NB4 (cell line): ENCODE measurements around the gene VMAC.

ENCODE experiments used
- DNase-seq: peaks from one replicate; pipeline ENCODE4 v3.0.0; 2010; ENCODE audit warnings: low read depth
- H3K4me3 ChIP-seq: one replicate; pipeline ENCODE4 v1.5.1; 2011; ENCODE audit warnings: mild to moderate bottlenecking, low read depth, low read length, moderate library complexity
- MYC ChIP-seq: IDR thresholded peaks from 2 replicates; pipeline ENCODE4 v1.6.1; 2011; ENCODE audit warnings: low read depth, low read length
- POLR2A ChIP-seq: IDR thresholded peaks from 2 replicates; pipeline ENCODE4 v1.6.1; 2011; ENCODE audit warnings: mild to moderate bottlenecking; ENCODE audit not compliant: insufficient read length; ENCODE audit errors: extremely low read depth
- TF ChIP-seq, protein P1 (sequence below): IDR thresholded peaks from 2 replicates; pipeline ENCODE4 v1.6.1; 2011; ENCODE audit warnings: low read depth, low read length
- TF ChIP-seq, protein P2 (sequence below): IDR thresholded peaks from one replicate; pipeline ENCODE4 v1.5.1; 2012; ENCODE audit warnings: low read depth, low read length

Gene VMAC

GRCh38 chr19:5934069-5934401 lies 29.4 kb downstream of the VMAC start:
- H3K4me3 ChIP-seq: no peak overlapping the region
- TF ChIP-seq, protein P1, sequence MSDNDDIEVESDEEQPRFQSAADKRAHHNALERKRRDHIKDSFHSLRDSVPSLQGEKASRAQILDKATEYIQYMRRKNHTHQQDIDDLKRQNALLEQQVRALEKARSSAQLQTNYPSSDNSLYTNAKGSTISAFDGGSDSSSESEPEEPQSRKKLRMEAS: no peak
- TF ChIP-seq, protein P2, sequence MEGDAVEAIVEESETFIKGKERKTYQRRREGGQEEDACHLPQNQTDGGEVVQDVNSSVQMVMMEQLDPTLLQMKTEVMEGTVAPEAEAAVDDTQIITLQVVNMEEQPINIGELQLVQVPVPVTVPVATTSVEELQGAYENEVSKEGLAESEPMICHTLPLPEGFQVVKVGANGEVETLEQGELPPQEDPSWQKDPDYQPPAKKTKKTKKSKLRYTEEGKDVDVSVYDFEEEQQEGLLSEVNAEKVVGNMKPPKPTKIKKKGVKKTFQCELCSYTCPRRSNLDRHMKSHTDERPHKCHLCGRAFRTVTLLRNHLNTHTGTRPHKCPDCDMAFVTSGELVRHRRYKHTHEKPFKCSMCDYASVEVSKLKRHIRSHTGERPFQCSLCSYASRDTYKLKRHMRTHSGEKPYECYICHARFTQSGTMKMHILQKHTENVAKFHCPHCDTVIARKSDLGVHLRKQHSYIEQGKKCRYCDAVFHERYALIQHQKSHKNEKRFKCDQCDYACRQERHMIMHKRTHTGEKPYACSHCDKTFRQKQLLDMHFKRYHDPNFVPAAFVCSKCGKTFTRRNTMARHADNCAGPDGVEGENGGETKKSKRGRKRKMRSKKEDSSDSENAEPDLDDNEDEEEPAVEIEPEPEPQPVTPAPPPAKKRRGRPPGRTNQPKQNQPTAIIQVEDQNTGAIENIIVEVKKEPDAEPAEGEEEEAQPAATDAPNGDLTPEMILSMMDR: no peak
- TF ChIP-seq MYC: no peak
- no peak for DNase-seq

DNA sequence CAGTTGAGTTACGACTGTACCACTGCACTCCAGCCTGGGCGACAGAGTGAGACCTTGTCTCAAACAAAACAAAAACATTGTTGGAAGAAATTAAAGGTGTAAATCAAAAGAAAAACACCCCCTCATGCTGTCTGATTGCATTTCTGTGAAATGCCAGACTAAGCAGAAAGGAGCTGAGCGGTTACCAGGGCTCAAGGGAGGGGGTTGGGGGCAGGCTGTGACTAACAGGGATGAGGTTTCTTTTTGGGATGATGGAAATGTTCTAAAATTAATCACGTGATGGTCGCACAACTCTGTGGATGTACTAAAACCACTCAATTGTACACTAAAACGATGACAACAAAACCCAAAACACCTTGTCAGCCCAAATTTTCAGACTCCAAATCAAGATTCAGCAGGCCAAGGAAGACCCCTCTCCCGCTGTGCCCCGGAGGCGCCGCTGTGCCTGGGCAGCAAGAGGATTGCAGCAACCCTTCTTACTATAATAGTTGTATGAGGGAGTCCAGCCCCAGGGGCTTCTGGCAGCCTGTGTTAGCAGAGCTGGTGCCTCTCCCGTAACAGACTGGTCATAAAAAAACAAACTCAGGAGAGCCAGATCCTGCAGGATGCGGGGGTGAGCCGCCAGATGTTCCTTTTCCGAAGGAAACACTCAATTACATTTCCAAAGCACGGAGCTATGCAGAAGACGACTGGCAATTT lies 30.3 kb downstream of the VMAC start:
- no peak for DNase-seq
- no peak overlapping the region for H3K4me3 ChIP-seq
- no peak for TF ChIP-seq POLR2A
- no peak for TF ChIP-seq MYC
- TF ChIP-seq, protein P1: no peak
- TF ChIP-seq, protein P2: no peak

DNA sequence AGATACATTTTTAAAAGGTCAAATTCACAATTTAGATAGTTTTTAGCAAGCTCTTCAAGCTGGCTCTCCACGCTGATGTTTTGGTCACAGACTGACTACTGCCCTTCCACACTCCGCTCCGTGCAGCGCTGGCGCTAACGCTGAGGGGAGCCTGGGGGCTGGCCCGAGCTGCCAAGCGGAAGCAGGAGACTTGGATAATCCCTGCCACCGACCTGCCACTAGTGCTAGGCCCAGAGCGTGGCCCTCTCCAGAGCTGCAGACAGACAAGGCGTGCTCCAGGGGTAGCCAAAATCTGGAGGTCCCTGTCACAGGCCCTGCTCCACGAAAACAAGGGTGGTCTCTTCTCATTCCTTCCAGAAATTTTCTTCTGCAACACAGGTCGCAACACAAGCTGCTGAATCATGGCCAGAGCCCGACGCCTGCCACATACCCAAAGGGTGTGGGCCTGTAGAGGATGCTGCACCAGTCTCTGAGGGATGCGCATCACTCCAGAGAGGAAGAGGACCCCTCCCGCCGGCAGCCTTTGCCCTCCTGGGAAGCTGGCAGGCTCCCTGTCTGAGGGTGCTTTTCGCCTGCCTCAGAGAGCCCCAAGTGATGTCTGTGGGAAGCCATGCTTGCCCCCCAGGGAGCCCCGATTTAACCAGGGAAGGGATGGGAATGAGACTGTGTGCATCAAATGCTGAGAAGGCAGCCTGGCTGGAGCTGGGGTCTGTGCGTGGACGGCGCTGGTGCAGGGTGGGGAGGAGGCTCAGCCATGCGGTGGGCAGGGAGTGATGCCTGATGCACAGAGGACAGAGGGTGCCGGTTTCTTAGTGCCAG lies 31.0 kb downstream of the VMAC start:
- DNase-seq: no peak
- no peak overlapping the region for H3K4me3 ChIP-seq
- TF ChIP-seq, protein P1: no peak
- no peak for TF ChIP-seq POLR2A
- TF ChIP-seq MYC: no peak
- TF ChIP-seq, protein P2: no peak

GRCh38 chr19:5936292-5936592 lies 31.6 kb downstream of the VMAC start:
- H3K4me3 ChIP-seq: no peak overlapping the region
- TF ChIP-seq, protein P1: no peak
- no peak for TF ChIP-seq POLR2A
- TF ChIP-seq MYC: no peak
- TF ChIP-seq, protein P2: no peak
- DNase-seq: no peak

- no peak for TF ChIP-seq POLR2A
- TF ChIP-seq, protein P2: no peak
- no peak for TF ChIP-seq MYC
- TF ChIP-seq, protein P1: no peak
- H3K4me3 ChIP-seq: no peak overlapping the region
- DNase-seq: no peak
These were observed 32.9 kb downstream of the VMAC start for GRCh38 chr19:5937550-5937949.
